CD4-positive, alpha-beta T cell treated with Interleukin-6 for 4 hours (primary cell): ENCODE data around the gene FANCD2.
"Not testable (repeated sequence)": the region's sequence is repeated elsewhere in the genome, so short reads cannot be mapped to it uniquely, and the experiment has no call there.

Experiments
- DNase-seq: peaks from one replicate; pipeline ENCODE4 v3.0.0-alpha.2; 2020; ENCODE audit warnings: mixed read lengths

The FANCD2 gene

GRCh38 chr3:10115326-10116137, 89.3 kb downstream of the FANCD2 start, which contains the start of gene BRK1:
BRK1 (plus strand) TSS chr3:10115675; CDS start chr3:10115702, 27 bp downstream.
- DNase-seq, result peak; percentile 95

GRCh38 chr3:10116138-10116460, 89.9 kb downstream of the FANCD2 start:
- DNase-seq, result no peak

GRCh38 chr3:10116928-10117327, 90.7 kb downstream of the FANCD2 start:
- DNase-seq, result no peak

- DNase-seq, result no peak
Observed at GRCh38 chr3:10119376-10119775, 93.1 kb downstream of the FANCD2 start.

- no peak for DNase-seq
Observed at GRCh38 chr3:10121064-10121463, 94.8 kb downstream of the FANCD2 start.

- no peak for DNase-seq
Observed at GRCh38 chr3:10122724-10123123, 96.5 kb downstream of the FANCD2 start.

- not testable (repeated sequence) for DNase-seq
Observed at GRCh38 chr3:10135872-10136271, 109.6 kb downstream of the FANCD2 start.

GRCh38 chr3:10136426-10137005, 110.3 kb downstream of the FANCD2 start:
- DNase-seq, result no peak

GRCh38 chr3:10137178-10137577, 110.9 kb downstream of the FANCD2 start:
- DNase-seq, result no peak

GRCh38 chr3:10140996-10141546, 114.8 kb downstream of the FANCD2 start:
- DNase-seq, result no peak

- peak; percentile 35 for DNase-seq
Observed at GRCh38 chr3:10142707-10143560, 116.7 kb downstream of the FANCD2 start.

- DNase-seq, result no peak
Observed at GRCh38 chr3:10145685-10146084, 119.4 kb downstream of the FANCD2 start.

- DNase-seq, result no peak
Observed at GRCh38 chr3:10149226-10149625, 123.0 kb downstream of the FANCD2 start.

GRCh38 chr3:10150987-10151386, 124.8 kb downstream of the FANCD2 start:
- no peak for DNase-seq
